Endometrial microvascular endothelial cells (primary cell): ENCODE measurements around the gene CYFIP1. TPM values are rescaled to one million over a fixed set of nuclear protein-coding genes. Genes with fewer than 3 reads are reported as not detected.

Experiments used
- in situ Hi-C: cut with HindIII; loops from 2 replicates; pipeline ENCODE4 v1.10.0; 2017; ENCODE audit warnings: low sequenced_read_pairs, low pct_unique_long_range_greater_than_20kb; ENCODE audit errors: inconsistent ontology term
- total RNA-seq: library from RNA; depleted of rRNA; stranded (reverse); fragments of >200 nt; gene quantifications from one replicate; pipeline ENCODE4 v1.2.3, GENCODE V29; 2015; ENCODE audit errors: inconsistent ontology term

The CYFIP1 gene
- total RNA-seq, 1 donor from 2014 or later, result 117 TPM

- in situ Hi-C loops, result no loop called here
Measured at GRCh38 chr15:22850055-22850454, 130.1 kb downstream of the CYFIP1 start.

DNA sequence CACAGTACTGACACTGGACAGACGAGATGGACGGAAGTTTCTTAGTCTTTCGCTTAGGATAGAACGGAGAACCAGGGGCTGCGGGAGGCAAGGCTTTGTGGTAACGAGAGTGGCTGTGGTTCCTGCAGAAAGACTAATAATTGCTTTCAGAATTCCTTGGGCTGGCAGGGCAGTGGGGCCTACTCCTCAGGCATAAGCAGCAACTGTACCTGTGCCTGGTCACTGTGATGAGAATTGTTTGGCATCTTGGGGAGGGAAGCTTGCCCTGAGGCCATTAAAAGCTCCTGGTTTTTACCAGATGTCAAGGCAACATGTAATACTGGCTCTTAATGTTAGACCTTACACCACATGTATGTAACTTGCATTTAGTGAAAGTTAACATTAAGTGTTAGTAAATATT, 134.1 kb downstream of the CYFIP1 start:
- in situ Hi-C loops, result no loop called here

DNA sequence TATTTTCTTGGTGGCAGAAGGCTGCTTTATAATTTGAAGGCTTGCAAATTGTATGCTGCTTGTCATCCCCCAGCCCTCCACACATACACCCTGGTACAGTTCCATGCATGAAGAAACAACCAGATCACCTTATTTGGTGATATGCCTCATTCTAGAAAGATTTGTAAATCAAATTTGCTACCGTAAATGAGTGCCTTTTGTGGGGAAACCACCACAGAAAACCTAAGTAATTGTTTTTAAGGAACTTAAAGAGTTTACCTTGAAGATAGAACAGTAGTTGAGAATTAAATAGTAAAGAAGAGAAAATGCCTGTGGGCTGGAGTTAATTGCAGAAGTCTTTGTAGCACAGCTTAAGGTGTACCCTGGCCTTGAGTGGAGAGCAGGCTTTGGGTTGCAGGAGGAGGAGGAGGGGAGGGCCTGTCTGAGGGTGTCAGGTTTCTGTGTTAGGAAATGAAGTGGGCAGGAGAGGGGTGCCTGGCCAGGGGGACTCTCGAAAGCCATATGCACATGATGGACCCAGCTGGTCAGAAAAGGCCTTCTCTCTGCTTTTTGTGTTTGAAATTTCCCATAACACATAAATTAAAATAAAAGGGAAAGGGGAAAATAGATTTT, 134.8 kb downstream of the CYFIP1 start:
- in situ Hi-C loops, result no loop called here

- in situ Hi-C loops, result no loop called here
Measured at GRCh38 chr15:22844421-22845288, 135.5 kb downstream of the CYFIP1 start.

- in situ Hi-C loops, result no loop called here
Measured at GRCh38 chr15:22839046-22839695, 141.0 kb downstream of the CYFIP1 start.

GRCh38 chr15:22838292-22839042, 141.7 kb downstream of the CYFIP1 start, which contains the start of gene NIPA2:
Gene NIPA2 (plus strand): TSS chr15:22838666. CDS start chr15:22851732, 13,066 bp downstream.
- in situ Hi-C loops, result no loop called here

GRCh38 chr15:22831473-22831872, 148.7 kb downstream of the CYFIP1 start:
- in situ Hi-C loops, result no loop called here

GRCh38 chr15:22827125-22827524, 153.0 kb downstream of the CYFIP1 start:
- in situ Hi-C loops, result no loop called here

GRCh38 chr15:22823495-22824128, 156.6 kb downstream of the CYFIP1 start:
- in situ Hi-C loops, result no loop called here

- in situ Hi-C loops, result no loop called here
Measured at GRCh38 chr15:22819651-22820050, 160.5 kb downstream of the CYFIP1 start.

Other genes starting within 250 kb of the CYFIP1 start
- 9.1 TPM for gene NIPA1, start 193.7 kb downstream of the CYFIP1 start, total RNA-seq
- gene NIPA2, start 141.7 kb downstream of the CYFIP1 start, total RNA-seq, result 136 TPM
- gene TUBGCP5, start 59.2 kb upstream of the CYFIP1 start, total RNA-seq, result 14.0 TPM
- gene GOLGA6L1, start 156.5 kb upstream of the CYFIP1 start, total RNA-seq, result not detected